ENCODE measurements around the gene DLL3.
A peak's percentile ranks its signal among the peaks of the same experiment; 100 is the strongest.

Gene DLL3

GRCh38 chr19:39489756-39490155, 9.0 kb upstream of the DLL3 start:
- no peak for DNase-seq

- DNase-seq: no peak
Observed at GRCh38 chr19:39492225-39492624, 6.5 kb upstream of the DLL3 start.

GRCh38 chr19:39492788-39493187, 6.0 kb upstream of the DLL3 start:
- DNase-seq: no peak

GRCh38 chr19:39494661-39495060, 4.1 kb upstream of the DLL3 start:
- DNase-seq: no peak

- DNase-seq: no peak
Observed at GRCh38 chr19:39496063-39496462, 2.7 kb upstream of the DLL3 start.

GRCh38 chr19:39497701-39497995, 1.1 kb upstream of the DLL3 start:
- no peak for DNase-seq

- DNase-seq: peak; percentile 23
Observed at GRCh38 chr19:39497996-39498797, 550 bp upstream of the DLL3 start.

GRCh38 chr19:39499932-39500331, 1.2 kb downstream of the DLL3 start:
- no peak for DNase-seq

- no peak for DNase-seq
Observed at GRCh38 chr19:39500543-39500942, 1.8 kb downstream of the DLL3 start.

GRCh38 chr19:39501340-39501739, 2.6 kb downstream of the DLL3 start:
- DNase-seq: no peak

- peak; percentile 77 for DNase-seq
Observed at GRCh38 chr19:39502640-39503417, 4.1 kb downstream of the DLL3 start.

- DNase-seq: no peak
Observed at GRCh38 chr19:39506598-39506943, 7.8 kb downstream of the DLL3 start.

- peak; percentile 58 for DNase-seq
Observed at GRCh38 chr19:39506944-39507714, 8.4 kb downstream of the DLL3 start.

GRCh38 chr19:39507715-39508364, 9.1 kb downstream of the DLL3 start:
- no peak for DNase-seq

GRCh38 chr19:39508629-39509028, 9.9 kb downstream of the DLL3 start:
- no peak for DNase-seq

GRCh38 chr19:39509233-39509632, 10.5 kb downstream of the DLL3 start:
- no peak for DNase-seq

GRCh38 chr19:39512988-39513387, 14.2 kb downstream of the DLL3 start:
- no peak for DNase-seq

GRCh38 chr19:39514840-39515550, 16.2 kb downstream of the DLL3 start, which contains the start of gene SELENOV:
SELENOV (plus strand) TSS chr19:39515139; CDS start chr19:39515213, 74 bp downstream.
- no peak for DNase-seq

GRCh38 chr19:39515551-39516191, 16.9 kb downstream of the DLL3 start:
- DNase-seq: no peak

- no peak for DNase-seq
Observed at GRCh38 chr19:39516270-39516669, 17.5 kb downstream of the DLL3 start.

GRCh38 chr19:39517432-39517831, 18.7 kb downstream of the DLL3 start:
- DNase-seq: no peak

GRCh38 chr19:39518458-39518857, 19.7 kb downstream of the DLL3 start:
- no peak for DNase-seq

All from hematopoietic multipotent progenitor cell treated with erythropoietin and hydrocortisone succinate and interleukin-3 and kit ligand, for 8 days (in vitro differentiated cells).